Stimulated activated effector memory CD8-positive, alpha-beta T cell treated with anti-CD3 and anti-CD28 coated beads, Interleukin-12 subunit alpha, Interleukin-12 subunit beta, amount 100 ng/mL, for 72 hours (primary cell): ENCODE measurements around the gene GRK5.

Experiments
- ATAC-seq: fragments of 150-1000 bp; cut with Tn5 transposase; 2 replicates; pipeline ENCODE4 v1.10.0; 2021
- DNase-seq, 2 donors: peaks; one replicate each; pipeline ENCODE4 v3.0.0; 2021 to 2022; ENCODE audit warnings: low spot score in 2 of 2
- H3K27ac Mint-ChIP-seq: one replicate; pipeline ENCODE4 v1.8.0; 2022; ENCODE audit warnings: mild to moderate bottlenecking, mixed read lengths
- H3K36me3 Mint-ChIP-seq: one replicate; pipeline ENCODE4 v1.8.0; 2022; ENCODE audit warnings: mild to moderate bottlenecking, mixed read lengths
- H3K4me1 Mint-ChIP-seq: one replicate; pipeline ENCODE4 v1.8.0; 2022; ENCODE audit warnings: mixed read lengths
- H3K4me3 Mint-ChIP-seq: one replicate; pipeline ENCODE4 v1.8.0; 2022; ENCODE audit warnings: mild to moderate bottlenecking, mixed read lengths
- H3K9me3 Mint-ChIP-seq: one replicate; pipeline ENCODE4 v1.8.0; 2022; ENCODE audit warnings: mixed read lengths

GRK5 gene

DNA sequence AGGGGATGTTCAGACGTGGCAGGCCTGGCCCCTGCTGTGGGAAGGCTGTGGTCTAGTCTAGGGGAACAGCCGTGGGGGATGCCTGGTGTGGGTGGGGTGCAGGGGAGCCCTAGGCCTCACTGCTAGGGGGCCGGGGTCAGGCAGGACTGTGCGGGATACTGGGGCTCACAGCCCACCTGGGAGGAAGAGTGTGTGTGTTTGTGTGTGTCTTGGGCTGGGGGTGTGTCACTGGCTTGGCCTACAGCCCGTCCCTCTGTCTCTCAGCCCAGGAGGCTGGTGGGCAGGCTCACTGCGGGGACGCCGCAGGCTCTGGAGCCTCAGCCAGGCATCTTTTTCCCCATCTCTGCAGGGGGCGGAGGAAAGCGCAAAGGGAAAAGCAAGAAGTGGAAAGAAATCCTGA, 118.8 kb downstream of the GRK5 start:
- peak overlapping the region; percentile 23 for H3K27ac Mint-ChIP-seq
- no peaks in the 10 kb centered on the region for H3K9me3 Mint-ChIP-seq
- no peaks in the 10 kb centered on the region for H3K36me3 Mint-ChIP-seq
- DNase-seq (no peak), ATAC-seq (no peak)
- H3K4me3 Mint-ChIP-seq = no peak overlapping the region
- H3K4me1 Mint-ChIP-seq = peaks cover 13% of the 10 kb centered on the region

DNA sequence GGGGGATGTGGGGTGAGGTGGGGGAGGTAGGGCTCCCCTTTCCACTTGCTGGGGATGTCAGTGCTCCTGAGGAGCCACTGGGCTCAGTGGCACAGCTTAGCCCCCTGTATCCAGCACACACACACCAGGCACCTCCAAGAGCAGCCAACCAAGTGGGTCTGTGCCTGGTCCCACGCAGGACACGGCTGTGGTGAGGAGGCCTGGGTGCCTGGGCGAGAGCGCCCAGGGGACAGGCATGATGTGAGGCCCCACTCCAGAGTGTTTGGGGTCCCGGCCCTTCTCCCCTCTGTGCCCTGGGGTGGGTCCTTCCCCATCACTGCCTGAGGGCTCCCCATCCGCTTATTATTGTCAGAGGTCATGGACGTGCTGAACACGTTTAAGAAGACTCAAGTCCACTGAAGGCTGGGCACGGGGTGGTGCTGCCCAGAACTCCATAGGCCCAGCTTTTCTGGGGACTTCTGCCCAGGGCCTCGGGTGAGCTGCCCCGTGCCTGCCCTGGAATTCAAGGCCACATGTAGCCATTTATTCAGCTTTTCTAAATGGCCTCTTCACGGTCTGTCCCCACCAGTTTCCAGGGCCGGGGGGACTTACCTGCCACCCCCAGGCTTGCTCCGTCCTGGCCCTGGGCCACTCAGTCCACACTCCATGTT, 119.8 kb downstream of the GRK5 start:
- Mint-ChIP-seq H3K4me3 (no peak overlapping the region), H3K9me3 (no peaks in the 10 kb centered on the region), H3K36me3 (no peaks in the 10 kb centered on the region), H3K27ac (no peak overlapping the region), H3K4me1 (peaks cover 5% of the 10 kb centered on the region)
- no peak for ATAC-seq
- DNase-seq = no peak

DNA sequence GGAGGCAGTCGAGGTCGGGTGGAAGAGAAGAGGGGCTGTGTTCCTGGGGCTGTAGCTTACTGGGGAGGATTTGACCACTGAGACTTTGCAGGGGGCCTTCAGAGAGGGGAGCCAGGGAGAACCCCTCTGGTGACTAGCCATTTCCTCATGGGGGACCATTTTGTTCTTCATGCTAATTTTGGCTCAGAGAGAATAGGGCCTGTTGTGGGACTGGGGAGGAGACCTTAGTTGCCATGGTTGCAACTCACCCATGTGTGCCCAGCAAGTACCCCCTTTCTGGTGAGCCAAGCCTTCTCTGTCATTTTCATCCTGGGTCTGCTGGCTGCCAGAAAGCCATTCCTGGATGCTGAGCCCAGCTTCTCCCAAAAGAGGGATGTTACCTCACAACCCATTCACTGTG, 120.9 kb downstream of the GRK5 start:
- Mint-ChIP-seq H3K9me3 (no peaks in the 10 kb centered on the region), H3K27ac (peak overlapping the region; percentile 26), H3K36me3 (no peaks in the 10 kb centered on the region), H3K4me1 (peaks cover 14% of the 10 kb centered on the region), H3K4me3 (no peak overlapping the region)
- ATAC-seq (no peak), DNase-seq (no peak)

DNA sequence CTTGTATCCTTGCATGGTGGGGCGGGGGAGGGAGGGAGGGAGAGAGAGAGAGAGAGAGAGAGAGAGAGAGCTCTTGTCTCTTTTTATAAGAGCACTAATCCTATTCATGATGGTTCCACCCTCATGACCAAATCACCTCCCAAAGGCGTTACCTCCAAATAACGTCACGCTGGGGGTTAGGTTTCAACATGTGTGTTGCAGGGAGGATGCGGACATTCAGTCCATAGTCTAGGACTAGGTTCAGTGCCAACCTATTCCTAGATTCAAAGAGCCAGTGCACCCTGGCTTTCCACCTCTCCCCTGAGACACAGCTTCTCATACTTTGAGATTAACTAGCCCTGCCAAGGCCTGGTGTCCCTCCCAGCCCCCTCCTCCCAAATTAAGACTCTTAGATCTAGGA, 123.0 kb downstream of the GRK5 start:
- no peaks in the 10 kb centered on the region for H3K9me3 Mint-ChIP-seq
- H3K27ac Mint-ChIP-seq = no peak overlapping the region
- H3K4me1 Mint-ChIP-seq = peaks cover 18% of the 10 kb centered on the region
- no peak overlapping the region for H3K4me3 Mint-ChIP-seq
- H3K36me3 Mint-ChIP-seq = no peaks in the 10 kb centered on the region
- DNase-seq (no peak), ATAC-seq (no peak)

DNA sequence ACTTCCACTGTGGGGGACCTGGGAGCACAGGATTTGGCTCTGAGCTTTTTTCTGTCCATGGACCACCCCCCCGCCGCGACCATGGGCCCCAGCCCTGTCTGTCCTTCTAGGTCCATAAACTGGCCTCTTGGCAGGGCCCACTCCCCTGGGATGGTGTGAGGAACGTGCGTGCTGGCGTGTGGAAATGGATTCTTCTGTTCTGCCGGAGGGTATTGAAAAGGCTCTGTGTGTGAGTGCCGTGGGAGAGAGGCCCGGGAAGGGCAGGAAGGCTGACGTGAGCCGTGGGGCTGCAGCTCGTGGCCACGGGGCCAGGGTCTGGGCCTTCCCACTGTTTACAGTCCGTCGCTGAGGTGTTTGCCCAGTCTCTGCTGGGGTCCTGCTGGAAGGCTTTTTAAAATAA, 123.7 kb downstream of the GRK5 start:
- Mint-ChIP-seq H3K4me3 (no peak overlapping the region), H3K9me3 (no peaks in the 10 kb centered on the region), H3K27ac (no peak overlapping the region), H3K4me1 (peaks cover 18% of the 10 kb centered on the region), H3K36me3 (no peaks in the 10 kb centered on the region)
- ATAC-seq (no peak), DNase-seq (no peak)

DNA sequence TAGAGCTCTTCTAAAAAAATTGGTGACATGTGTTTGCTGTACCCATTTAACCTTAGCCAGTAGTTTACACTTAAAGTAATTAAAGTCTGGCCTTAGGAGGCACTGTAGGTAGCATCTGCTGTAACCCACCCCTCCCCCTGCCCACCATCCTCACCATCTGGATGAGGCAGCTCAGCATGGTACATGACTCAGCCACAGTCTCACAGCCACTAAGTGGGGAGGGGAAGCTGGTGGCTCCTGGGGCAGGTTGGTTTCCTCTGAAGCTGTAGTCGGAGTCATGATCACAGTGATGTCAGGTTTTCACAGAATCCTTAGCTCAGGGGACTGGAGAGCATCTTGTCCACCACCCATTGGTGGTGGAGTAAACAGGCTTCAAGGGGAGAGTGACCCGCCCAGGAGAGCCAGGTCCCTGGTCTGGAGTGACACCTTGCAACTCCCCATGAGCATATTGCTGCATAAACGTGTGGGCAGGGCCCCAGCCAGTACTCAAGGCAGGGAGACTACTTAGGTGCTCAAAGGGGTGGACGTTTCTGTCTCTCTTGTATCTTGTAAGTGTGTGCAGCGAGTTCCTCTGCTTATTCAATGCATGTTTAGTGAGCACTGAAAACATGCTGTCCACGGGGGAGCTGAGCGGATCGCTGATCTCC, 125.9 kb downstream of the GRK5 start:
- Mint-ChIP-seq H3K27ac (no peak overlapping the region), H3K4me1 (peaks cover 18% of the 10 kb centered on the region), H3K36me3 (no peaks in the 10 kb centered on the region), H3K4me3 (no peak overlapping the region), H3K9me3 (no peaks in the 10 kb centered on the region)
- DNase-seq (peak in 1 of 2 donors; percentile 57), ATAC-seq (peak; percentile 99)

DNA sequence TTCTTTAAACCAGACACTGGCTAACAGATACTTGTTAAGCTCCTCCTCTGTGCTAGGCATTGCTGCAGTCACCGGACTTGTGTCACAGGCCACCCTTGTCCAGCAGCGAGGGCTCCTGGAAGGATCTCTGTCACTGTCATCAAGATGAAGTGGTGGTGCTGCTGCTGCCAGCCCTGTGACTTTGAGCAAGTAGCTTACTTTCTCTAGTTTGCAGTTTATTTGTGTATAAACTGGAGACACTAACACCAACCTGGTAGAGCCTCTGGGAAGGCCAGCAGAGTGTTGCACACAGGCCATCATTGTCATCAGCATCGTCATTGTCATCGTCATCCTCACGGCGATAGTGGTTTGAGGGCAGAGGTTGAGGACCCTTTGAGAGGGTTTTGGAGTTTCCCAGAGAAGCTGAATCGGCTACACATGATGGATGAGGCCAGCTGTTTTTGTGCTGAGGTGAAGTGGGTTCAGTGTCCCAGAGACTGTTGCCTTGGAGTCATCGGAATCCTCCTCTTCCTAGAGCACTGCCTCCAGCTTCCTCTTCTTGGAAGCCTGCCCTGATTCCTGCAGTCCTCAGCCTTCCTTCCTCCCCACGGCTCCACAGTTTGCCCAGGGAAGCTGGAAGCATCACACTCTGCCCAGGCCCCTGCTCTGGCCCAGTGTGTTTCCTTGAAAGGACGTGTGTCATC, 128.4 kb downstream of the GRK5 start:
- H3K9me3 Mint-ChIP-seq = no peaks in the 10 kb centered on the region
- H3K4me1 Mint-ChIP-seq = peaks cover 19% of the 10 kb centered on the region
- no peak overlapping the region for H3K27ac Mint-ChIP-seq
- no peak for DNase-seq
- H3K4me3 Mint-ChIP-seq = no peak overlapping the region
- no peak for ATAC-seq
- no peaks in the 10 kb centered on the region for H3K36me3 Mint-ChIP-seq

DNA sequence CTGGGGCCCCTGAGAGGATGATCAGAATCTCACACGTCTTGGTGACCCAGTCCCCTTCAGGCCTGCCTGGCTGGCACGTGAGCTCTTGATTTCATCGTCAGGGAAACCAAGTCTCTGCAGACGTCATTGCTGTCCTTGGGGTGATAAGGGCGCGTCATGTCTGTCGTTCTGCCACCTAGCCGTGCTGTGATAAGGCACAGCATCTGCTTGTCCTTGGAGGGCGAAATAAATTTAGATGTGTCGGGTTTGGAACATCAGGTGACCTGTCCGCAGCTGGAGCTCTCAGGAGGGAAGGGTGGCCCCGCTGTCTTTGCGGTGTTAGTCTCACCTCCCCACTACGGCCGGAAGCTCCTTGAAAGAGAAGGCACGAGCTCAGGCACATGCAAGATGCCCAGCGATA, 129.2 kb downstream of the GRK5 start:
- ATAC-seq (no peak), DNase-seq (no peak)
- Mint-ChIP-seq H3K36me3 (no peaks in the 10 kb centered on the region), H3K4me3 (no peak overlapping the region), H3K27ac (peak overlapping the region; percentile 23), H3K4me1 (peaks cover 27% of the 10 kb centered on the region), H3K9me3 (no peaks in the 10 kb centered on the region)

DNA sequence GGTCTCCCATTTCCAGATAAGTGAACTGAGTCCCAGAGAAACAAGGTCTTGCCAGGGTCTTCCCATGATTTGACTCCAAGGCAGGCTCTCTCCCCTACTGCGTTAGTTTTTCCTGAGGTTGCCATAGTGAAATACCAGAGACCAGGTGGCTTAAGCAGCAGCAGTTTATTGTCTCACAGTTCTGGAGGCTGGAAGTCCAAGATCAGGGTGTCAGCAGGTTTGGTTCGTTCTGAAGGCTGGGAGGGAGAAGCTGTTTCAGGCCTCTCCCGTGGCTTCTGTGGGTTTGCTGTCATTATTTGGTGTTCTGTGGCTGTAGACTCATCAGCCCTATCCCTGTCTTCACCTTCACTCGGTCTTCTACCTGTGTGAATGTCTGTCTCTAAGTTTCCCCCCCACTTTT, 129.9 kb downstream of the GRK5 start:
- Mint-ChIP-seq H3K4me1 (peaks cover 34% of the 10 kb centered on the region), H3K27ac (peak overlapping the region; percentile 23), H3K4me3 (no peak overlapping the region), H3K36me3 (no peaks in the 10 kb centered on the region), H3K9me3 (no peaks in the 10 kb centered on the region)
- ATAC-seq (no peak), DNase-seq (no peak)

DNA sequence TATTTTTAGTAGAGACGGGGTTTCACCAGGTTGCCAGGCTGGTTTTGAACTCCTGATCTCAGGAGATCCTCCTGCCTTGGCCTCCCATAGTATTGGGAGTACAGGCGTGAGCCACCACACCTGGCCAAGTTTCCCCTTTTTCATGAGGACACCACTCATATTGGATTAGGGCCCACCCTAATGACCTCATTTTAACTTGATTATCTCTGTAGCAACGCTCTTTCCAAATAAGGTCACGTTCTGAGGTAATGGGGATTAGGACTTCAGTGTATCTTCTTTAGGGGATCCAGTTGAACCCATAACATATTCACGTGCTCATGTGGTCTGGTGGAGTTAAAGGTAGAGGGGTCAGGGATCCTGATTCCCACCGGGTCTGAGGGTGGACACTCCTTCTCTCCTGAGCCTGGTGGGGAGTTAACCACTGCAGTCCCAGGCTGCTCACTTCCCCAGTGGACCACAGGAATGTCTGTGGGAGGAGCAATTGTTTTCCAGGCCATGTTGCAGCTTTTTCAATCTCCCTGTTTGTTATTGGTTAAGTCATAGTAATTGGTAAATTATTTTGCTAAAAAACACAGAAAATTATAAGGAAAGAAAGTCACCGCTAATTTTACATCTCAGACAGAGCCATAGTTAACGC, 130.5 kb downstream of the GRK5 start:
- H3K36me3 Mint-ChIP-seq = no peaks in the 10 kb centered on the region
- H3K4me3 Mint-ChIP-seq = no peak overlapping the region
- no peak overlapping the region for H3K27ac Mint-ChIP-seq
- DNase-seq (no peak), ATAC-seq (no peak)
- no peaks in the 10 kb centered on the region for H3K9me3 Mint-ChIP-seq
- peaks cover 35% of the 10 kb centered on the region for H3K4me1 Mint-ChIP-seq

DNA sequence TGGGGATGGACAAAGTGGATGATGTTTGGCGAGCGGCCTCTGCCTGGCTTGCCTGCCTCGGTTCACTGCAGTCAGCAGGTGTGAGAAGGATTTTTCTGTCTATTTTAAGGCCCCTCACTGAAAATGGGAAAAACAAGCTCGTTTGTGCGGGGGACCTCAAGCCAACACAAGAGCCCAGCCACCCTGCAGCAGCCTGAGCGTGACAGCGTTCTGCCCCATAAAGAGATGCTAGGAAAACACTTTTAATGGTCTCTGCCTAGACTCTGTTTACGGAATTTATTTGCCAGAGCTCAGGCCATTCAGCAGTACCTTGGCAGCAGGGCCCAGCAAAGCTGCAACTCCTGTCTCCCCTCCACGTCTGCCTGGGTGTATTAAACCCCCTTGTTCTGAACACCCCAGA, 131.7 kb downstream of the GRK5 start:
- no peak for DNase-seq
- Mint-ChIP-seq H3K4me1 (peaks cover 31% of the 10 kb centered on the region), H3K36me3 (no peaks in the 10 kb centered on the region), H3K27ac (no peak overlapping the region), H3K9me3 (no peaks in the 10 kb centered on the region), H3K4me3 (no peak overlapping the region)
- ATAC-seq = no peak

DNA sequence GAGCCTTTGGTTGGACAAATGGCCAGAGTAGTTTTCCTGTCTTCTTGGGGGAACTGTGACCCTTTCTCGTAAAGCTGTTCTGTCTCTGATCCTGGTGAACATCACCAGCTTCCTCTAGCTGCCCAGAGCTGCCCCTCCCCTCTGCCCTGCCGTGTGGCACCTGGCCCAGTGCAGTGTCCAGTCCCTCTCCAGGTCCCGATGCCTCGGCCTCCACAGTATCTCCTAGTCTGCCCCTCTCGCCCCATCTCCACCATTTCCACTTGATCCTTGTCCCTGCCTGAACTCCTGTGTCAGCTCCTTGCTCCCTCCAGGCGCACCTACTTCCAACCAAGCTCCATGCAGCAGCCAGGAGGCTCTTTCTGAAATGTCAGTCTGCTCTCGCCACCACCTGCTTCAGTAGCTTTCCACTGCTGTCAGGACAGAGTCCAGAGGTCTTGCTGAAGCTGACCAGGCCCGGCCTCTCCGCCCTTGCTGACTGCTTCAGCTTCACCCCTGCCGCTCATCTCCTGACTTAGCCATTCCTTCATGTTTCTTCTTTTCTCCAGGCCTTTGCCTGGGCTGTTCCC, 133.6 kb downstream of the GRK5 start:
- H3K36me3 Mint-ChIP-seq = no peaks in the 10 kb centered on the region
- no peak for DNase-seq
- peak overlapping the region; percentile 64 for H3K27ac Mint-ChIP-seq
- no peak for ATAC-seq
- H3K9me3 Mint-ChIP-seq = no peaks in the 10 kb centered on the region
- peaks cover 44% of the 10 kb centered on the region for H3K4me1 Mint-ChIP-seq
- H3K4me3 Mint-ChIP-seq = no peak overlapping the region

DNA sequence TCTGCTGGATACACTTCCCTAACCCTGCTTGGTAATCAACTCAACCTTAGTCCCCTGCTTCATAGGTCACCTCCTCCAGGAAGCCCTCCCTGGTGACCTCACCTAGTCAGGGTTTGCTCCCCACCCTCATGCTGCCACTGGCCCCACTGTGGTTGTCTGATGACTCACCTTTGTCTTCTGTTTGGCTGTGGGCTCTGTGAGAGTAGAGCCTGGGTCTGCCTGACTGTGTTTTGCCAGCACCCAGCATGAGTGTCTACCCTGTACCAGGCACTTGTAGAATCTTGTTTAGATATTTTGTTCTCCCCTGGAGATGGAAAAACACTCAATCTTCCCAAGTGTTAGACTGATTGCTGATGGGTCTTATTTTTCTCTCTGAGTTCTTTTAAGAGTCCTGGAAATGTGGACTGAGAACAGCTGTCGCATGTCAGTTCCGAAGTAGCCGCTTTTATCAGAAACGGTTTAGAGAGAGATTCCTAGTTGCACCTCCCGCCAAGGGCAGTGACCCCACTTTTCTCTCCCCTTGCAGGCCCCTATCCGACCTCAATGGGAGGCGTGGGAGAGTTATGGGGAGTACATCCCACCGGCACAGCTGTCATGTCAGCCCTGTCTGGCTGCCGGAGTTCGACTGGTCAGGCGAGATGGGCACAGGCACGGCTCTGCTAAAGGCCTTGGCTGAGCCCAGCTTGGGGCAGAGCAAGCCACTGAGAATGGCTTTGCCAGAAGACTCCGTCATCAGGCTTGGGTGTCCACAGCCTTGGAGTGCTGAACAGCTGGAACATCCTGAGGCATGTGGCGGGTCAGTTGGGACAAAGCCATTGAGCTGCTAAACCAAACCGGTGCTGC, 134.3 kb downstream of the GRK5 start:
- H3K36me3 Mint-ChIP-seq = no peaks in the 10 kb centered on the region
- peak overlapping the region; percentile 64 for H3K27ac Mint-ChIP-seq
- peak; percentile 100 for ATAC-seq
- peak; percentile 32 to 63 for DNase-seq
- H3K4me1 Mint-ChIP-seq = peaks cover 44% of the 10 kb centered on the region
- no peak overlapping the region for H3K4me3 Mint-ChIP-seq
- H3K9me3 Mint-ChIP-seq = no peaks in the 10 kb centered on the region

DNA sequence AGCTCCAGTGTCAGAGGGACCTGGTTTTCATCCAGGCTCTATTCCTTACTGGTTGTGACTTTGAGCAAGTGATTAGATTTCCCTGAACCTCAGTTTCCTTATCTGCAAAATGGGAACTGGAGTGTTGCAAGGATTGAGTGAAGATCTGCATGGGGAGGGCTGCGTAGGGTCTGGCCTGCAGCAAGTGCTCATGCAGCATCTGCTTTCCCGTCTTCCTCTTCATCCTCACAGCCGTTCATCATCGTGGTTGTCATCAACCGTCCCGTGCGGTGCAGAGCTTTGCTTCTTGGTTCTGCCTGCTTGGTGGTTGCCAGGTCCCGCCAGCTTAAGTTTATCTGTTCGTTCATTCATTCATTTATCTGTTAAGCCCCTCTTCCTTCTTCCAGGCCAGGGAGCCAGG, 135.0 kb downstream of the GRK5 start:
- DNase-seq (no peak), ATAC-seq (no peak)
- Mint-ChIP-seq H3K27ac (peak overlapping the region; percentile 52), H3K4me3 (no peak overlapping the region), H3K36me3 (no peaks in the 10 kb centered on the region), H3K4me1 (peaks cover 44% of the 10 kb centered on the region), H3K9me3 (no peaks in the 10 kb centered on the region)
